GM19397 (cell line): ENCODE results near the gene CSNK1G2.

Source experiments
- ATAC-seq: cut with Tn5 transposase; IDR thresholded peaks from one replicate; pipeline ENCODE4 v1.9.1; 2021; ENCODE audit warnings: mild to moderate bottlenecking, moderate library complexity; ENCODE audit not compliant: unreplicated experiment

CSNK1G2 gene

DNA sequence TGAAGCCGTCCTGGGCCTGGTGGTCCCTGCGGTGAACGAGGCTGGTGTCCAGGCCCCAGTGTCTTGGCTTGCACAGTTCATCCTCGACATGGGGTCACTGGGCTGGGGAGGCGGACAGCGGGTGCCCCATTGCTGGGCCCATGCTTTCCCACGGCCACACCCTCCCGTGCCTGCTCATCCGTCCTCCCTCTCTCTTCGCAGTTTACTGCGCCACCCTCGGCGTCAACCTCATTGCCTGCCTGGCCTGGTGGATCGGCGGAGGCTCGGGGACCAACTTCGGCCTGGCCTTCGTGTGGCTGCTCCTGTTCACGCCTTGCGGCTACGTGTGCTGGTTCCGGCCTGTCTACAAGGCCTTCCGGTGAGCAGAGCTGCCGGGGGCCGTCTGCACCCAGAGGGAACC lies 23.0 kb upstream of the CSNK1G2 start:
- ATAC-seq: no peak

DNA sequence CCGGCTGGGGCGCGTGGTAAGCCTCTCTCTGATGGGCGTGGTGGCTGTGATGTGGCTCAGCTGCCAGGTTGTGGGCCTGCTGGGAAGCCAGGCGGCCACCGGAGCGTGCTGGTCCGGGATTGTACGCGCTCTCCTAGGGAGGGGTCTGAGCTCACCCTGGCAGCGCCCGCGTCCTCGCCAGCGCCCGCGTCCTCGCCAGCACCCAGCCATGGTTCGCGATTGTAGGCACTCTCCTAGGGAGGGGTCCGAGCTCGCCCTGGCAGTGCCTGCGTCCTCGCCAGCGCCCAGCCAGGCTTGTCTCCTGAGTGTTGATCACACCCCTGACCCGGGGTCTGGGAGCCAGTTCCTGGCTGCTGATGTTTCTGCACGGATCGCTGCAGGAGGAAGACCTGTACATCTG lies 22.0 kb upstream of the CSNK1G2 start:
- no peak for ATAC-seq

GRCh38 chr19:1920644-1921043 lies 20.3 kb upstream of the CSNK1G2 start:
- ATAC-seq: no peak

GRCh38 chr19:1921326-1921725 lies 19.6 kb upstream of the CSNK1G2 start:
- ATAC-seq: no peak

- no peak for ATAC-seq
Observed at GRCh38 chr19:1921825-1922224, 19.1 kb upstream of the CSNK1G2 start.

DNA sequence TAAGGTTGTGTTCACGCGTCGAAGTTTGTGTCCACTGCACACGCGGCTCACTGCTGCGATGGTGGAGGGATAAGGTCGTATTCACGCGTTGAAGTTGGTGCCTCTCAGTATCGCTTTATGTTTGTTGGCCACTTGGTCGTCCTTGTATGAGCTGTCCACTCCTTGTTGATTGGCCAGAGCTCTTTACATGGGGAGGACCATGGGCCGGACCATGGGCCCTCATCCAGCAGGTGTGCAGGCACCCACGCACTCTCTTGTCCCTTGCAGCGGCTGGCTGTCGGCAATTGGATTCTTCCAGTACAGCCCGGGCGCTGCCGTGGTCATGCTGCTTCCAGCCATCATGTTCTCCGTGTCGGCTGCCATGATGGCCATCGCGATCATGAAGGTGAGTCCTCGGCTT lies 18.2 kb upstream of the CSNK1G2 start:
- ATAC-seq: no peak

DNA sequence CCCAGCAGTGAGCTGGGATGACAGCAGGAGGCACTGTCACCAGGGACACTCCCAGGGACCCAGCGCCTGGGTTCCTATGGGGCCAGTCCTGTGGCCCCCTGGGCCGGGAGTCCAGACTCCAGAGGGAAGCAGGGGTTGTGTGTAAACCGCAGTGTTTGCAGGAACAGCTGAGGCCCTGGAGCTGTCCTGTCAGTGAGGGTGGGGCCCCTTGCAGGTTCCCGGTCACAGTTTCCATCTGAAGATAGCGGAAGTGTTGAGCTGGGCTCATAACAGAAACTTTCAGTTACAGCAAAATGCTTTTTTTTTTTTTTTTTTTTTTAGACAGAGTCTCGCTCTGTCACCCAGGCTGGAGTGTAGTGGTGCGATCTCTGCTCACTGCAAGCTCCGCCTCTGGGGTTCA lies 17.7 kb upstream of the CSNK1G2 start:
- no peak for ATAC-seq

- ATAC-seq: no peak
Observed at GRCh38 chr19:1924320-1924961, 16.5 kb upstream of the CSNK1G2 start.

DNA sequence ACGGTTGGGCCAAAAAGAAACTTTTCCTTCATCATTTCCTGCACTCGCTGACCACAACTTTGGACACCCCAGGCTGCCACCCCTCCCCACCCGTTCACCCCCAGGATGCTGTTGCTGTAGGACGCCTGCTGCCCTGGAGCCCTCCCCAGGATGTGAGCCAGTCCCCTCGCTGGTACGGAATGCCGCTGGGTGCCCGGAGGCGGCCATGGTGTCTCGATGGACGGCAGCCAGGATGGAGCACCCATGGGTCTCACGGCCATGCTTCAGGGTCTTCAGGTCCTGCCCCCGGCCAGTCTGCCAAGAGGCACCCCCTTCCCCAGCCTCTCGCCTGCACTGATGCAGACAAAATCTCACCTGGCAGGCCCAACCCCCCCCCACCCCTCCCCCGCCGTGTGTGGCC lies 15.4 kb upstream of the CSNK1G2 start:
- ATAC-seq: no peak

- no peak for ATAC-seq
Observed at GRCh38 chr19:1929021-1929742, 11.8 kb upstream of the CSNK1G2 start.

GRCh38 chr19:1931445-1931844 lies 9.5 kb upstream of the CSNK1G2 start:
- ATAC-seq: no peak

- ATAC-seq: no peak
Observed at GRCh38 chr19:1932395-1932794, 8.6 kb upstream of the CSNK1G2 start.

DNA sequence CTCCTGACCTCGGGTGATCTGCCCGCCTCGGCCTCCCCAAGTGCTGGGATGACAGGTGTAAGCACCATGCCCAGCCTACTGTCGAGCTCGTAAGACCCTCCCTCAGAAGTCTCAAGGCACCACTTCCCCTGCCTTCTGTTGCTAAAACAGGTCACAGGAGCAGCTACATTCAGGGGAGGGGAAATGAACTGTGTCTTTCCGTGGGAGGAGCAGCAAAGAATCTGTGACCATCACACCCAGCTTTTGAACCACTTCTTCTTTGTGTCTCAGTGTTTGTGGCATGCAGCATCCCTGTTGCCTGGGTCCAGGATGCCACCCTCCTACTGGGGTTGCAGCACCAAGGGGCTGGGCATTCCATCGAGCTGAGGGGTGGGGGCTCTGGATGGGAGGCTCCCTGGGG lies 7.7 kb upstream of the CSNK1G2 start:
- ATAC-seq: no peak

DNA sequence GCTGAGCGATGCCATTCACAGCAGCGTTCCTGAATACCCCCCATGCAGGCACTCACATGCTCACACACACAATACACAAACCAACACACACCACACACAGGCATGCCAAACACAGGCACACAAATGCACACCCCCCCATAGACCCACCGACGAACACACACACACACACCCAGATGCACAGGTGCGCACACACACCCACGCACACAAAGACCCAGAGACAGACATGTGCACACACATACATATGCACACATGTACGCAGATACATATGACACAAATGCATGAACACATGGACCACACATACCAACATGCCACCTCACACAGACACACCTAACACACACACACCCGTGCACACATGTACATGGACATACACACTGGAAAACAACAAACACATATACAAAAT lies 7.0 kb upstream of the CSNK1G2 start:
- no peak for ATAC-seq

DNA sequence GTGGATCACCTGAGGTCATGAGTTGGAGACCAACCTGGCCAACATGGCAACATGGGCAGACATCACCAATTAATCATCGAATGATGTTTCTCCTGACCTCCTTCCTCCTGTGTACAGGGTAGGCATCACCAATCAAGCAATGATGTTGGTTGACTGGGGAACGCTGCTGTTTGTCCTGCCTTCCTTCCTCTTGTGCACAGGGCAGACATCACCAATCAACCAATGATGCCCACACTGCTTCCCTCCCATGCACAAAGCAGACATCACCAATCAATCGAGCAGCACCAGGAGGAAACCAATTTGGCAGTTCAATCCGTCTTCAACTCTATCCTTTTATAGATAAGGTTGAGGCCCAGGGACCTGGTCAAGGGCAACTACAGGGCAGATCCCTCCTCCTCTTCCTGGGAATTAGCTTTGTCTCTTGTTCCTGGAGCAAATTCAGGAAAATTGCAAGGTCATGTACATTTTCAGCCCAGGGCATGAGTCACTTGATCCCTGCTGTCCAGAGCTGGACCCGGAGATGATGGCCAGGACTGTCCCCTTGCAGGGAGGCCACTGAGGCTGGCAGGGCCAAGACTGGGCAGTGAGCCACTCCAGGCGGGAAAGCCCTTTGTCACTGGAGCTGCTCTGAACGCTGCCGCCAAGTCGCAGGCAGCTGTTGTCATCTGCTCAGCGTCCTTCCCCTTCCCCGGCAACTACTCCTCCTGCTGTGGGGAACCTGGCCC lies 5.3 kb upstream of the CSNK1G2 start:
- no peak for ATAC-seq

DNA sequence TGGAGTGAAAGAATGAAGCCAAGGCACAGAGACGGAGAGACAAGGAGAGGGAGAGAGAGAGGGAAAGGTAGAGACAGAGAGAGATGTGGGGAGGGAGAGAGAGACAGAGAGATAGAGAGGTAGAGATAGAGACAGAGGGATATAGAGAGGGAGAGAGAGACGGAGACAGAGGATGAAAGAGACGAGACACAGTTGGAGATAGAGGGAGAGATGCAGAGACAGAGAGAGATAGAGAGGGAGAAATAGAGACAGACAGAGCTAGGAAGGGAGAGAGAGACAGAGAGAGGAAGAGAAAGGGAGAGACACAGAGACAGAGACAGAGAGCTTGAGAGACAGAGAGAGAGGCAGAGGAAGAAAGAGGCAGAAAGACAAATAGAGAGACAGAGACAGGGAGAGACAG lies 4.5 kb upstream of the CSNK1G2 start:
- ATAC-seq: no peak

DNA sequence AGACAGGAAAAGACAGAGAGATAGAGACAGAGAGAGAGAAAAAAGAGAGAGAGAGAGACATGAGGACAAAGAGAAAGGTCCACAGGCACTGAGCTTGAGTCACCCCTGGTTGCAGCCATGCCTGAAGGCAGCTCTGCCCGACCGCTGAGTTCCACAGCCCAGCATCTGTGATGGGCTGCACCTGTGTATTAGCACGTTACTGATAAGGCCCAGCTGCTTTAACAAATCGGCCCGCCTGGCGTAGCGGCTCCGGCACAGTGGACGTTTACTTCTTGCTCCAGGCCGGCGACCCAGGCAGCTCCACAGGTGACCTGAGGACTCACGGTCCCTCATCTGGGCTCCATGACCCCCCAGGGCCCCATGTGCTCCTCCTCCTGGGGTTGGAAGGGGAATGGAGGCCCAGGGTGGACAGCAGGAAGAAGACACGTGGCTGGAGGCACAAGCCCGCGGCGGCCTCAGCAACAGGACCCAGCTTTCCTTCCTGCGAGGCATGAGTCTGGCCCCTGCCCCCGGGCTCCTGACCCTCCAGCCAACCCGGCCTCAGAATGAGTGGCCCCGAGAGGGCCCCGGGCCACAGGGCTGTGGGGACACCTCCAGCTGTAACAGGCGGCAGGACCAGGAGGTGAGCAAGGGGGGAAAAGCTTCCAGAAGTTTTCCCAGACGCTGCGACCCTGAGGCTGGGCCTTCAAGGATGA lies 3.9 kb upstream of the CSNK1G2 start:
- ATAC-seq: no peak

GRCh38 chr19:1938071-1938470 lies 2.9 kb upstream of the CSNK1G2 start:
- ATAC-seq: no peak

DNA sequence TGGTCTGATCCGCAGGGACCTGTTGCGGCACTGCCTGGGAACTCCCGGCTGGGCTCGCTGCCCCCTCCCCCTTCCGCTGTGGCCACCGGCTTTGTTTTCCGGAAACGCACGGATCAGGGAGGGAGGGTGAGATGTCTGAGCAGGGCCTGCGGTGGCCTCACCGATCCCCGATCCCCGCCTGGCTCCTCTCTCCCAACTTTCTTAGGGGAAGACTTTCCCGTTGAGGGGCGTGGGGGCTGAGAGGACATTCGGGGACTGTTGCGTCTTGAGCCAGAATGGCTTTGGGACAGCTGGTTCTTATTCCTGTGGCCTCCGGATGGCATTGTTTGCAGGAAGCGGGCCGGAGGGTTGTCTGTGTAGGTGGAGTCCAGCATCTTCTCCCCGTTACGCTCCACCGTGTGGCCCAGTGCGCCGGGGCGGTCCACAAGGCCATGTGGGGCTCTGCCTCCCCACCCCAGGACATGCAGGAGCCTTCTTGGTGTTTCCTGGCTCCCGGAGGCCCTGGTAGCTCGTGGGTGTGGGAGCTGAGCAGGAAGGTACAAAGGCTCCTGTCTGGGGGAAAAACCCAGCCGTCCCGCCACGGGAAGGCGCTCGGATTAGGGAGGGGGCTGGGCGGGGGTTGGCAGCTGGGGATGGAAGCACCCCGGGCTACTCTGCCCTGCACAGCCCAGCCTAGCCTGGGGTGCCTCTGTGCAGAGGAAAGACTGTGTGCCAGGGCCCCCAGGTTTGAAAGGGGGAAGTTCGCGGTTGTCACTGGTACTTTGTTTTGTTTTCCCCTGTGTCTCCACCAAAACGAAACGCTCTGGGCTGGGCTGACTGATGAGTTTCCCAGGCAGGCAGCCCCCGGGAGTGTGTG lies 1.3 kb downstream of the CSNK1G2 start:
- no peak for ATAC-seq

DNA sequence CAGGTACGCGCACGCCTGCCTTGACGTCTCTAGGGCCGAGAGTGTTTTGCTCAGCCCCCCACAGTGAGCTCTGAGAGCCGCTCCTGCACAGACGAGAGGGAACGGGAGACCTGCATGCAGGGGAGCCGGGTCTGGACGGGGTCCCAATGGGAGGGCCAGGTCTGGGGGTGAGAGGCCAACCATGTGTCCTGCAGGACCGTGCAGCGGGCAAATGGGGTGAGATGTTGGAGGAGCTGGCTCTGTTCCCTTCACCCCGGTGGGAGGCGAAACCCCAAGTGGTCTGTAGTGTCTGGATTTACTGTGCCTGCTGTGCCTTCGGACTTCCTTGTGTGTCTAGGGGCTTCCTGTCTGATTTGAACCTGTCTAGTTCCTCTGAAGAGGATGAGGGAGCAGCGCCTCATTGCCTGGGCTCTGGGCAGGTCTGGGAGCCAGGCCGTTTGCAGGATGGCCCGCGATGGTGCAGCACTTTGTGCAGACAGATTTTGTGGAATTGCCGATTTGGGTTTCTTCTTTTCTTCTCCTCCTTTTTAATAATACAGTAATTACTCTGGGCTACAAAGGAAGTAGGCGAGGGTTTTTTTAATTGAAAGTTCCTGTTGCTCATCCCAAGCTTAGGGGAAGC lies 2.1 kb downstream of the CSNK1G2 start:
- ATAC-seq: no peak
